ENCODE results near the gene ZNRF3.
A peak's percentile ranks its signal among the peaks of the same experiment; 100 is the strongest.

ZNRF3 gene

GRCh38 chr22:29056472-29056871, 173.1 kb downstream of the ZNRF3 start:
- no peak overlapping the region for H3K27ac ChIP-seq (ENCODE audit: low read depth, low read length)
- H3K4me1 ChIP-seq (ENCODE audit: control insufficient read depth in 1 of 2, insufficient read depth in 2 of 2, low read length in 2 of 2): no peaks in the 10 kb centered on the region
- no peaks in the 10 kb centered on the region for H3K9me3 ChIP-seq (ENCODE audit: control insufficient read depth in 1 of 2, low read length in 2 of 2)
- no peaks in the 10 kb centered on the region for H3K36me3 ChIP-seq (ENCODE audit: control insufficient read depth in 1 of 2, insufficient read depth in 2 of 2, low read length in 2 of 2)
- H3K9ac ChIP-seq (ENCODE audit: low read depth in 1 of 2, low read length in 2 of 2): no peak overlapping the region
- no peak overlapping the region for H3K4me3 ChIP-seq (ENCODE audit: low read depth in 1 of 2, low read length in 2 of 2)
- no peaks in the 10 kb centered on the region for H3K27me3 ChIP-seq (ENCODE audit: control insufficient read depth in 1 of 2, insufficient read depth in 2 of 2, low read length in 2 of 2)

- peaks cover 0 to 3% of the 10 kb centered on the region in 2 donors for H3K27me3 ChIP-seq (ENCODE audit: control insufficient read depth in 1 of 2, insufficient read depth in 2 of 2, low read length in 2 of 2)
These were observed 177.0 kb downstream of the ZNRF3 start for GRCh38 chr22:29060251-29060869.

GRCh38 chr22:29060931-29061330, 177.6 kb downstream of the ZNRF3 start:
- Histone ChIP-seq H3K27ac (ENCODE audit: low read depth, low read length) (no peak overlapping the region), H3K9me3 (ENCODE audit: control insufficient read depth in 1 of 2, low read length in 2 of 2) (no peaks in the 10 kb centered on the region), H3K36me3 (ENCODE audit: control insufficient read depth in 1 of 2, insufficient read depth in 2 of 2, low read length in 2 of 2) (no peaks in the 10 kb centered on the region), H3K9ac (ENCODE audit: low read depth in 1 of 2, low read length in 2 of 2) (no peak overlapping the region), H3K4me3 (ENCODE audit: low read depth in 1 of 2, low read length in 2 of 2) (no peak overlapping the region), H3K27me3 (ENCODE audit: control insufficient read depth in 1 of 2, insufficient read depth in 2 of 2, low read length in 2 of 2) (peaks cover 0 to 3% of the 10 kb centered on the region in 2 donors), H3K4me1 (ENCODE audit: control insufficient read depth in 1 of 2, insufficient read depth in 2 of 2, low read length in 2 of 2) (no peaks in the 10 kb centered on the region)

More at GRCh38 chr22:29060251-29060869, 177.0 kb downstream of the ZNRF3 start:
- Histone ChIP-seq H3K9me3 (ENCODE audit: control insufficient read depth in 1 of 2, low read length in 2 of 2) (no peaks in the 10 kb centered on the region), H3K36me3 (ENCODE audit: control insufficient read depth in 1 of 2, insufficient read depth in 2 of 2, low read length in 2 of 2) (no peaks in the 10 kb centered on the region), H3K4me3 (ENCODE audit: low read depth in 1 of 2, low read length in 2 of 2) (no peak overlapping the region), H3K4me1 (ENCODE audit: control insufficient read depth in 1 of 2, insufficient read depth in 2 of 2, low read length in 2 of 2) (no peaks in the 10 kb centered on the region), H3K9ac (ENCODE audit: low read depth in 1 of 2, low read length in 2 of 2) (no peak overlapping the region), H3K27ac (ENCODE audit: low read depth, low read length) (no peak overlapping the region)

DNA sequence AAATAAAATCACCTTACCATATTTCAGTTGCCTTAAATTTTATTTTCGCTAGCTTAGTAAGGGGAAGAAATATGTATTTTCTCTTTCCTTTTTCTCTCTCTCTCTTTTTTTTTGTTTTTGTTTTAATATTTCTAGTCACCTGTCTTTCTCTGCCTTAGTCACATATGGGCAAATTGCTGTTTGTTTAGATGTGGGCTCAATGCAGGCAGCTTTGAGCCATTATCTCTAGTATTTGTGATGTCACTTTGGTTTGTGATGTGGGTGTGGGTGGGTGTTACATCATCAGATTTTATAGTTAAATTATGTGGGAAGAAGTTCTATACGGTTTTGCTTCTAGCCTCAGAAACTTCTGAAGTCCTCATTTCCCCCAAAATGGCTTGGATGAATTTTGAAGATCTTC, 178.4 kb downstream of the ZNRF3 start, which contains the start of gene C22orf31:
TSS of gene C22orf31 (minus strand) at position 59 of the 400 bp plus-strand sequence. CDS start at position 20, 39 bp downstream.
- Histone ChIP-seq H3K4me1 (ENCODE audit: control insufficient read depth in 1 of 2, insufficient read depth in 2 of 2, low read length in 2 of 2) (no peaks in the 10 kb centered on the region), H3K36me3 (ENCODE audit: control insufficient read depth in 1 of 2, insufficient read depth in 2 of 2, low read length in 2 of 2) (no peaks in the 10 kb centered on the region), H3K4me3 (ENCODE audit: low read depth in 1 of 2, low read length in 2 of 2) (no peak within 1 kb of the TSS), H3K27me3 (ENCODE audit: control insufficient read depth in 1 of 2, insufficient read depth in 2 of 2, low read length in 2 of 2) (peaks cover 0 to 3% of the 10 kb centered on the region in 2 donors), H3K9ac (ENCODE audit: low read depth in 1 of 2, low read length in 2 of 2) (no peak within 1 kb of the TSS), H3K9me3 (ENCODE audit: control insufficient read depth in 1 of 2, low read length in 2 of 2) (no peaks in the 10 kb centered on the region), H3K27ac (ENCODE audit: low read depth, low read length) (no peak within 1 kb of the TSS)

DNA sequence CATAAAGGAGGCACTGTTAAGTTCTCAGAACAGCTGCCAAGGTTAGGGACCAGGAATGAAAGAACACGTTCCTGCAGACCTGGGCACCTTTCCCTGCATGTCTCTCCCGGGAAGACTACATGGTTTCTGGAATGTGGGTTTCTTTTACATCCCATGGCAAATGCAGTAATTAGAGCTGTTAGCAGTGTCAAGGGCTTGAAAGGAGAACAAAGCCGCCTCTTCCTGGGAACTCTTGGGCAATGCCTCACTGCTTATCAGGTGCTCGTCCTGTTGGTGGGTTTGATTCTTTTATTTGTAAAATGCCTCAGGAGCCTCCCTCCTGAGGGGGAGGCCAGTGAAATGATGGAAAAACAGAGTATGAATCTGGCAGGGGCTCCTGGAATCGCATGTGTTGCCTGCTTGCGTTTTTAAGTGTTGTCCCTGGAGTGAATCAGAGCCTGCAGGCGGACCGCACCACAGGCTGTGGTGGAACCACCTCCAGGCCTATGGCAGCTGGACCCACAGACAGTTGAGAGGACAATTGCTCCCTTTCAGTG, 179.0 kb downstream of the ZNRF3 start:
- Histone ChIP-seq H3K36me3 (ENCODE audit: control insufficient read depth in 1 of 2, insufficient read depth in 2 of 2, low read length in 2 of 2) (no peaks in the 10 kb centered on the region), H3K27me3 (ENCODE audit: control insufficient read depth in 1 of 2, insufficient read depth in 2 of 2, low read length in 2 of 2) (peaks cover 0 to 3% of the 10 kb centered on the region in 2 donors), H3K9ac (ENCODE audit: low read depth in 1 of 2, low read length in 2 of 2) (no peak overlapping the region), H3K4me1 (ENCODE audit: control insufficient read depth in 1 of 2, insufficient read depth in 2 of 2, low read length in 2 of 2) (no peaks in the 10 kb centered on the region), H3K27ac (ENCODE audit: low read depth, low read length) (no peak overlapping the region), H3K9me3 (ENCODE audit: control insufficient read depth in 1 of 2, low read length in 2 of 2) (no peaks in the 10 kb centered on the region), H3K4me3 (ENCODE audit: low read depth in 1 of 2, low read length in 2 of 2) (no peak overlapping the region)

GRCh38 chr22:29065468-29066190, 182.3 kb downstream of the ZNRF3 start:
- no peaks in the 10 kb centered on the region for H3K36me3 ChIP-seq (ENCODE audit: control insufficient read depth in 1 of 2, insufficient read depth in 2 of 2, low read length in 2 of 2)
- H3K4me1 ChIP-seq (ENCODE audit: control insufficient read depth in 1 of 2, insufficient read depth in 2 of 2, low read length in 2 of 2): peaks cover 0 to 4% of the 10 kb centered on the region in 2 donors
- peaks cover 0 to 3% of the 10 kb centered on the region in 2 donors for H3K27me3 ChIP-seq (ENCODE audit: control insufficient read depth in 1 of 2, insufficient read depth in 2 of 2, low read length in 2 of 2)
- no peak overlapping the region for H3K4me3 ChIP-seq (ENCODE audit: low read depth in 1 of 2, low read length in 2 of 2)
- no peak overlapping the region for H3K9ac ChIP-seq (ENCODE audit: low read depth in 1 of 2, low read length in 2 of 2)
- H3K27ac ChIP-seq (ENCODE audit: low read depth, low read length): no peak overlapping the region
- H3K9me3 ChIP-seq (ENCODE audit: control insufficient read depth in 1 of 2, low read length in 2 of 2): no peaks in the 10 kb centered on the region

GRCh38 chr22:29069463-29069862, 186.1 kb downstream of the ZNRF3 start:
- no peaks in the 10 kb centered on the region for H3K36me3 ChIP-seq (ENCODE audit: control insufficient read depth in 1 of 2, insufficient read depth in 2 of 2, low read length in 2 of 2)
- peaks cover 15 to 29% of the 10 kb centered on the region in 2 donors for H3K4me1 ChIP-seq (ENCODE audit: control insufficient read depth in 1 of 2, insufficient read depth in 2 of 2, low read length in 2 of 2)
- H3K27ac ChIP-seq (ENCODE audit: low read depth, low read length): no peak overlapping the region
- no peaks in the 10 kb centered on the region for H3K9me3 ChIP-seq (ENCODE audit: control insufficient read depth in 1 of 2, low read length in 2 of 2)
- no peaks in the 10 kb centered on the region for H3K27me3 ChIP-seq (ENCODE audit: control insufficient read depth in 1 of 2, insufficient read depth in 2 of 2, low read length in 2 of 2)
- no peak overlapping the region for H3K9ac ChIP-seq (ENCODE audit: low read depth in 1 of 2, low read length in 2 of 2)
- H3K4me3 ChIP-seq (ENCODE audit: low read depth in 1 of 2, low read length in 2 of 2): no peak overlapping the region

DNA sequence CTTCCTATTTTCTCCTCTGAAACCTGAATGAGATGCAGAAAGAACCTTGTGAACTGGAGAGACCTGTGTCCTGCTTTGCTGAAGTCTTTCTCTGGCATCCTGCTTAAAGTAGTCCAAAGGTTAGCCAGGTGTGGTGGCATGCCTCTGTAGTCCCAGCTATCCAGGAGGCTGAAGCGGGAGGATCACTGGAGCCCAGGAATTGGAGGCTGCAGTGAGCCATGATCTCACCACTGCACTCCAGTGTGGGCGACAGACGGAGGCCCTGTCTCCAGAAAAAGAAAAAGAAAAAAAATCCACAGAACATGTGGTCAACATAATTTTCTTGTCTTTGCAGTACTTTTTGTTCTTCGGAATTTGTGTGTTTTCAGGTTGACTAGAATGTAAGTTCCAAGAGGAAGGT, 187.1 kb downstream of the ZNRF3 start:
- H3K27me3 ChIP-seq (ENCODE audit: control insufficient read depth in 1 of 2, insufficient read depth in 2 of 2, low read length in 2 of 2): no peaks in the 10 kb centered on the region
- no peaks in the 10 kb centered on the region for H3K36me3 ChIP-seq (ENCODE audit: control insufficient read depth in 1 of 2, insufficient read depth in 2 of 2, low read length in 2 of 2)
- no peaks in the 10 kb centered on the region for H3K9me3 ChIP-seq (ENCODE audit: control insufficient read depth in 1 of 2, low read length in 2 of 2)
- no peak overlapping the region for H3K9ac ChIP-seq (ENCODE audit: low read depth in 1 of 2, low read length in 2 of 2)
- H3K27ac ChIP-seq (ENCODE audit: low read depth, low read length): no peak overlapping the region
- H3K4me1 ChIP-seq (ENCODE audit: control insufficient read depth in 1 of 2, insufficient read depth in 2 of 2, low read length in 2 of 2): peaks cover 15 to 35% of the 10 kb centered on the region in 2 donors
- no peak overlapping the region for H3K4me3 ChIP-seq (ENCODE audit: low read depth in 1 of 2, low read length in 2 of 2)

GRCh38 chr22:29071261-29072045, 188.1 kb downstream of the ZNRF3 start:
- H3K9me3 ChIP-seq (ENCODE audit: control insufficient read depth in 1 of 2, low read length in 2 of 2): no peaks in the 10 kb centered on the region
- peaks cover 15 to 35% of the 10 kb centered on the region in 2 donors for H3K4me1 ChIP-seq (ENCODE audit: control insufficient read depth in 1 of 2, insufficient read depth in 2 of 2, low read length in 2 of 2)
- H3K9ac ChIP-seq (ENCODE audit: low read depth in 1 of 2, low read length in 2 of 2): peak overlapping the region in 1 of 2 donors; percentile 39
- H3K27me3 ChIP-seq (ENCODE audit: control insufficient read depth in 1 of 2, insufficient read depth in 2 of 2, low read length in 2 of 2): no peaks in the 10 kb centered on the region
- H3K4me3 ChIP-seq (ENCODE audit: low read depth in 1 of 2, low read length in 2 of 2): peak overlapping the region; percentile 68 to 80
- no peak overlapping the region for H3K27ac ChIP-seq (ENCODE audit: low read depth, low read length)
- no peaks in the 10 kb centered on the region for H3K36me3 ChIP-seq (ENCODE audit: control insufficient read depth in 1 of 2, insufficient read depth in 2 of 2, low read length in 2 of 2)

Data from duodenal mucosa (tissue), 2 donors.